GM12865 (cell line): Measurements from ENCODE around the gene TM4SF4.
A peak's percentile ranks its signal among the peaks of the same experiment; 100 is the strongest.

Experiments
- DNase-seq: peaks from one replicate; pipeline ENCODE4 v3.0.0; 2010; ENCODE audit warnings: low read depth
- H3K4me3 ChIP-seq: 2 replicates; pipeline ENCODE4 v1.5.1; 2011; ENCODE audit warnings: mild to moderate bottlenecking, low read depth, low read length, control low read depth
- CTCF ChIP-seq: IDR thresholded peaks from 2 replicates; pipeline ENCODE4 v1.5.1; 2011; ENCODE audit warnings: low read length, control low read depth, low read depth, inconsistent platforms; ENCODE audit not compliant: insufficient read depth; ENCODE audit errors: missing control alignments

Gene TM4SF4

DNA sequence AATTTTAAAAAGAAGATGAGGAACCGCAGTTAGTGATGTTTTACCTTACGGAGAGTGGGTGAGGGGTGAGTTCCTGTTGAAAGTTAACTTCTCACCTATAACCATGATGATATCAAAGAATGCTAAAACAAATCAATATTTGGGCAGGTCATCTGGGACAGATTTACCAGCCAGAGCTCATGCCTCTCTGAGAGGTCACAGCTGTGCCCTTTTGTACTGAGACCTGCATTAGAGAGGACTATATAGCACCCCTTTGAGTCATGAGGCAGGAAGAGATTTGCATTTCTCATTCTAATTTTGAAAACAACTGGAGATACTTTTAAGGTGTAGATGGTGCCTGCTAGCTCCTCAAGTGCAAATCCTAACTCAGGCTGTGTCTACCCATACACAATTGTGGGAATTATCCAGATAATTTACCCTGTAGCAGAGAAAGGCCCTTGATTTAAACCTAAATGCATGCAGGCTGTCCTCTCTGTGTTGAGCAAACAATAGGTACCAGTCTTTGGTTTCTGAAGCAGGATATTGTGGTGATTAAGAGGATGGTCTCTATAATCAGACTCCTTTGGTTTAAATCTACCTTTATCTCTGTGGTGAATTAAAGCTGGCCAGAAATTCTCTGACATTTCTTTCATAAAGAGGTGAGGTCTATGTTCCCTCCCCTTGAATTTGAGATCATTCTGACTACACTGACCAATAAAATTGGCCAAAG is 5.8 kb upstream of the TM4SF4 start:
- peak; percentile 72 for DNase-seq
- TF ChIP-seq CTCF = no peak
- H3K4me3 ChIP-seq = no peak overlapping the region

DNA sequence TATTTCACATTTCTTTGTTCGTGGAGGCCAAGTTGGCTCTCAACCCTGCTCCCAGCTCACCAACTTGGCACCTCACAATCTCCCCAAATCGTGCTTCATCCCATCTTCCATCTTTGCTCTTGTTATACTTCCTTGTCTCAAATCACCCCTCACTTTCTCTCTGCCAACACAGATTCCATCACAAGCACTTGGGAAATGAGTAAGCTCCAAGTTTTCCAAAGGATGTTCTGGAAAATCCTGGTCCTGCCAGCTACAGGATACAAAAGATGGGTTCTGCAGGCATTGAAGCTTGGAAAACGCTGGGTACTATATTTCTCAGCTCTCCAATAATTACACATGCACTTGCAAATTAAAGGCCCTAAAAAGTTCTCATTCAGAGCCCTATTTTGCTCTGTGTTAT is 4.1 kb upstream of the TM4SF4 start:
- no peak for TF ChIP-seq CTCF
- no peak overlapping the region for H3K4me3 ChIP-seq
- no peak for DNase-seq

DNA sequence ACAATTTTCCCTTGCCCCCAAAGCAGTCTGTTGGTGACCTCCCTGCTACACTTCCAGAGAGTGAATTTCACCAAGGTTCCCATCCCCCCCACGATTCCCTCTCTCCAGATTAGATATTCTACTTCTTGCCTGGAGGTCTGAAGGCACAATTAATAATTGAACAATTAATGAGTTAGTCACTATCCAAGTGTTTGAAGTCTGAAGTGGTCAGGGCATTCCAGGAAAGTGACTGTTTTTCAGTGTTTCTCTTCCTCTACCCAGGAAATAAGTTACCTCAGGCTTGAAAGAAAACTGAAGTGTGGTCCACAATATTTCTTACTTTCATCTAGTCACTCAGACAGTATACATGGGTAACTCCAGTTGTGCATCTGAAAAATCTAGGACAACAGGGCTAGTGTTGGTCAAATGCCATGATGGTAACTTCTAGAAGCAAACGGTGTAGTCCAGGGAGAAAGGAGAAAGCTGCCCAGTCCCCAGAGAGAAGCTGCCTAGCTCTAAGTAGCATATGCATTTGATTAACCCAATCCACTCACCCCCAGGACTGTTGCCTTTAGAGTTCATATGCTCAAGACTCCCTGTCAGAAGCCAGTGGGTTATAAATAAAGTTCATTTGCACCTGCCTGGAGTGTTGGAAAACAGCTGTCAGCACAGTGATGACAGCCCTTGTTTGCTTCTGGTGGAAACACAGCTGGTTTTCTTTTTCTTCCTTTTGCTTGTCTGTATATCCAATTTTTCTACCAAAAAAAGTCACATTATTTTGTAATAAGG is 2.3 kb upstream of the TM4SF4 start:
- no peak for DNase-seq
- H3K4me3 ChIP-seq = no peak overlapping the region
- no peak for TF ChIP-seq CTCF

- DNase-seq = no peak
- TF ChIP-seq CTCF = no peak
- H3K4me3 ChIP-seq = no peak overlapping the region
Measured at GRCh38 chr3:149473357-149474249, 894 bp upstream of the TM4SF4 start.

GRCh38 chr3:149475451-149476060 is 1.1 kb downstream of the TM4SF4 start:
- no peak for TF ChIP-seq CTCF
- H3K4me3 ChIP-seq = no peak overlapping the region
- no peak for DNase-seq

GRCh38 chr3:149476225-149476624 is 1.7 kb downstream of the TM4SF4 start:
- DNase-seq = no peak
- H3K4me3 ChIP-seq = no peak overlapping the region
- no peak for TF ChIP-seq CTCF
